Left kidney (tissue), 2 donors: Measurements from ENCODE around the gene RASD1. TPM values are rescaled to one million over a fixed set of nuclear protein-coding genes. Genes with fewer than 3 reads are reported as not detected.

Experiments used
- DNase-seq: peaks from one replicate; pipeline ENCODE4 v3.0.0-alpha.2; 2013
- polyA plus RNA-seq: library from polyadenylated mRNA; unstranded; fragments of 120-200 nt; gene quantifications from one replicate; pipeline ENCODE4 v1.2.1, GENCODE V29; 2013; ENCODE audit not compliant: insufficient read length

The RASD1 gene
- polyA plus RNA-seq, 1 donor = 0.73 TPM

DNA sequence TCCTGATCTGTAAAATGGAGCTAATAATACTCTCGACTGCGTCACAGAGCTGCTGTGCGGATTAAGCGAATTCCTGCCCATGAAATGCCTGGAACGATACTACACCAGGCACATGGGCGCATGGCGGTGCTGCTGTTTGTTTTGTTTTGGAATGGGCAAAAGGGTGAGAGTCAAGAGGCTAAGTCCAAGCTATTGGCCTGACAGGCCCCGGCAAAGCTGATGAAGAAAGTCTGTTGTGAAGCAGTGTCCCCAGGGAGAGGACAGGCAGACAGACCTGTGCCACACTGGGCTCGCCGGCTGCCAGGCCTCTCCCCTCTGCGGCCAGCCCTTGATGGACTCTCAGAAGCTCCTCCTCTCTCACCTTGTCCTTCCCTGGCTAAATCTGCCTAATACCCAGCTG lies 31.3 kb upstream of the RASD1 start:
- DNase-seq = no peak

DNA sequence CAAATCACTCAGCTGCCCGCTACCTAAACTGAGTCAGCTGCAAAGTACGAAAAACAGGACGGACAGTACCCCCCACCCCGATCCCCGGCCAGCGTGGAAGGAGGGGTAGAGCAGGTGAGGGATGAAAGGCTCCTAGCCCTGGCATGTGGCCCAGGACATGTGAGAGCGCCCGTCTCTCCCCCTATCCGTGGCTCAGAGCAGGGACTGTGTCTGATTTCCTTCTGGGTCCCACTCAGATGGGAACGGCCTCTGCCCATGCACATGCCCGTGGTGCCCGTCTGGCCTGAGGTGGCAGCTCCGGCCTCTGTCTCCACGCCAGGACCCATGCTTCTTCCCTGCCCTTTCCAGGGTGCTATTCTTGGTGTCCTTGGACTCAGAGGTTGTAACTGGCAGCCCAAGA lies 30.2 kb upstream of the RASD1 start:
- DNase-seq = no peak

DNA sequence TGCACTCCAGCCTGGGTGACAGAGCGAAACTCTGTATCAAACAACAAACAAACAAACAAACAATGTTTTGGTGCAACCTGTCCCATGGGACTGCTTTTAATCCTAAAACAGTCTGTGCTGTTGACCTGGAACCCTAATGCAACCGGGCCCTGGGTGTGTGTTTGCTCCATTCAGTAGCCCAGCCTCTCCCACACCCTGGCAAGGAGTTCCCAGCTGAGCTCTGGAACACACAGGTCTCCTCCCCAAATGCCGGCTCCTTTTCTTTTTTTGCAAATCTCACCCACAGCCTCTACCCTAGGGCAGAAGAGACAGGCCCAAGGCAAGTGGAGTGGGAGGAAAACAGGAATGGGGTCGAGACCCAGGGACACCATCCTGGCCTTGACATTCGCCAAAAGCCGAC lies 29.8 kb upstream of the RASD1 start:
- DNase-seq = no peak

DNA sequence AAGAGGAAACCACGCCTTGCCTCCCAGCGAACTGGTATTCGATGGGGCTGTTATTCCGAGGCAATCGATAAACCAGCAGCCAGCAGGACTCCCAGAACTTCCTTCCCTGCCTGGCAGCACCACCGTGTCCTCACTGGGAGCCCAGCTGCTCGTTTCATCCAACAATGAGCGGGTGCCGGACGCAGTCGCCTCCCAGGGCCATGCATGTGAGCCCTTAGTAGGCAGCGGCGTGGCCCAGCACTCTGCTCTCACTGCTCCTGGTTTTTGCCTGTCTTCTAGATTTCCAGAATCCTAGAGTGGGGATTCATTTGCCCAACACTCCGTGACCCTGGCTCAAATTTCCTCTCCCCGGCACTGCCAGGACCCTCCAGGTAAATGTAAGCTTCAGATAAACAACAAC lies 29.1 kb upstream of the RASD1 start:
- no peak for DNase-seq

DNA sequence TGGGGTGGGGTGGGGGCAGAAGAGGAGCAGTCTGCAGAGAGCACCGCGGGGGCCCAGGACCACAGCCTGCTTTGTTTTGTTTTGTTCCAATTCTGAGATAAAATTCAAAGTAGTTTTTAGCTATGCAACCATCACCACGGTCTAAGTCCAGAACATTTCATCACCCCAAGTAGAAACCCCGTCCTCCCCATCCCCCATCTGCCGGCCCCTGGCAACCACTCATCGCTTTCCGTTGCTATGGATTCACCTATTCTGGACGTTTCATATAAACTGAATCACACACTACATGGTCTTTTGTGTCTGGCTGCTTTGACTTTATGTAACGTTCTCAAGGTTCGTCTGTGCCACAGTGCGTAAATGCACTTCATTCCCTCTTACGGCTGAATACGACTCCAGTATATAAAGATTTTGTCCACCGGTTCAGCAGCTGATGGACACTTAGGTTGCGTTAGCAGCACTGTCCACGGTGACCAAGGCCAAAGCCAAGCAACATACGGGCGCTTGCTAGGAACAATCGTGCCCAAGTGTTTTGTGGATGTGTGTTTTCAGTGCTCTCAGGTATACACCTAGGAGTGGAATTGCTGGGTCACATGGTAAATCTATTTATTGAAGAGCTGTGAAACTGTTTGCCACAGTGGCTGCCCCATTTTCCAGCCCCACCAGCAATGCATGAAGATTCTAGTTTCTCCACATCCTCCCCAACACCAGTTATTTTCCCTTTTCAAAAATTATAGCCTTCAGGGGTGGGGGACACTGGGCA lies 27.7 kb upstream of the RASD1 start:
- DNase-seq = no peak

DNA sequence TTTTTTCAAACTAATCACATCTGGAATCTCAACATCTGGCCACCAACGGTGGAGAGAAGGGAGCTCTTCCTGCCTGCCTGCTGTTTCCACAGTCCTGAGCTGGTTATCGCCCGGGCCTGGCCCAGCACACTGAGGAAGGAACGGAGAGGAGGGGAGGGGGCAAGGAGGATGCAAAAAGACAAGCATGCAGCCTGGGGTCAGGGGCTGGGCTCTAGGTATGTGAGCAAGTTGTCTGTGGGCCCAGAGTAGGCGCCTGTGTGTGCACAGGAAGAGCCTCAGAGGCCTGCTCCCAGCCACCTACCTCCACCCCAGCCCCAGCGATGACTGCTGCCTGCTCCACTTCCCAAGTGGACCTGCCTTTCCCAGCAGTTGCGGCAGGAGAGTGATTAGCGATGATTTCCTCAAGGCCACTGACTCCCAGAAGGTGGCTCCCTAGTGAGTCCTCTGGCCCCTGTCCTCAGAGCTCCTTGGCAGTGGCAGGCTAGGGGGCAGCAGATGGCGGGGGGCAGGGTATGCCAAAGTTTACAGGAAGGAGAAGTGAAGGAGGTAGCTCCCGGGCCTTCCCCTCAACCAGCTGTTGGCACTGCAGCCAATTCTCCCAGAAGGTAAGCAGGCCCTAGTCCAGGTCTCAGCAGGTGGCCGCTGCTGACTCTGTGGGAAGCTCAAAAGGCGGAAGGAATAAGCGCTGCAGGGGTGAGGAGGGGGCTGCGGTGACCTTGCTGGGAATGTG lies 27.0 kb upstream of the RASD1 start:
- DNase-seq = no peak

DNA sequence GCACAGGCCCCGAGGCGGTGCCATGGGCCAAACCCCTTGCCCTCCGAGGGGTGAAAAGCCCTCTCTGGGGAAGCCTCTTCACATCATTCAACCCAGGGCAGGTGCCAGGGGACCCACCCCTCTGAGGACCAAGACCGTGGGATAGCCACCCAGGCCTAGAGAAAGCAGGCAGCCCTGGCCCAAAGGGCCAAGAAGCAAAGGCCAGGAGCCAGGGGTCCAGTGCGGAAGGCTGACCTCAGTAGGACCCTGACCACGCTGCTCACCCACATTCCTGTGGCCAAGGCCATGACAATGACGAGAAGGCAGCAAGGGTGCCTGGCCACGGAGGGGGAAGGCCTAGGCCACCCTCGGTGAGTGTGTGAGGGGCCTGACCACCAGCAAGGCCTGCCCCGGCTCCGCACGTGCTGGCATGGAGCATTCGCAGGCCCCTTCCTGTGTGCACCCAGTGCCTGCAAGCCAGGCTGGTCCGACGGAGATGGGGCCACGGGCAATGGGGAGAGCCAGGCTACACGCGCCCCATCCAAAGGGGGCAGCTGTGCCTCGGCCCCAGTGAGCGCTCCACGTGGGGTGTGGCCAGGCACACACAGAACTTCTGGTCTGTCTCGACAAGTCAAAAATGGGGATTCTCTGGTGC lies 24.5 kb upstream of the RASD1 start:
- DNase-seq = no peak

DNA sequence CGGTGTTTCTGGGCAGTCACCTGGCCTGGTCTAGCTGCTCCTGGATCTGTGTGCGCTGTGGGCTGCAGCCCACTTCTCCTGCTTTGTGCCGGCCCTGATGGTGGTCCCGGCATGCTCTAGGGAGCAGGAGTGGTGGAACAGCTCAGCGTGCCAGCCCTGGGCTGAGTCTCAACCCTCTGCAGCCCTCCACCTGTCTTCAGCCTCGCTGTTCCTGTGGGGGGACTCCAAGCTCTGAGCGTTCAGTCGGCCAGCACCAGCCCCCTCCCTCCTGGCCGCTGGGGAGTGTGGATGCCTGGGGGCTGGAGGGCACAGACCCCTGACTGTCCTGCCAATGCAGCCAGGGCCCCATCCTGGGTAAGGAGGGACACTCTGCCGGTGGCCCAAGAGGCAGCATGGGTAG lies 23.7 kb upstream of the RASD1 start:
- no peak for DNase-seq

DNA sequence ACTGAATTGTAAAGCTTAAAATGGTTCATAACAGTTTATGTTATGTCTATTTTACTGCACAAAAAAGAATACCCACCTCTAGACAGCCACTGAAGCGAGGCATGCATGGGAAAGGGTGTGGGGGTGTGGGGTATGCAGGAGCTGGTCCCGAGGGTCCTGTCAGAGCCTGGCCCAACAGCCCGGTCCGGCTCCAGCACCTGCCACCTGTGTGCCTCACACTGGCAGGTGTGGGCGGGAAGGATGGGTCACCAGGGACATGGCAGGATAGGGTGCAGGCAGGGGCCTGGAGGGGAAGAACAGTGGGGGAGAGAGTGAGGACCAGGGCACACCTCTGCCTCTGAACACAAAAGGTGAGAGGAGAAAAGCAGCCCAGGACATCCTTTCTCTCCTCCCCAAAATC lies 22.8 kb upstream of the RASD1 start:
- no peak for DNase-seq

DNA sequence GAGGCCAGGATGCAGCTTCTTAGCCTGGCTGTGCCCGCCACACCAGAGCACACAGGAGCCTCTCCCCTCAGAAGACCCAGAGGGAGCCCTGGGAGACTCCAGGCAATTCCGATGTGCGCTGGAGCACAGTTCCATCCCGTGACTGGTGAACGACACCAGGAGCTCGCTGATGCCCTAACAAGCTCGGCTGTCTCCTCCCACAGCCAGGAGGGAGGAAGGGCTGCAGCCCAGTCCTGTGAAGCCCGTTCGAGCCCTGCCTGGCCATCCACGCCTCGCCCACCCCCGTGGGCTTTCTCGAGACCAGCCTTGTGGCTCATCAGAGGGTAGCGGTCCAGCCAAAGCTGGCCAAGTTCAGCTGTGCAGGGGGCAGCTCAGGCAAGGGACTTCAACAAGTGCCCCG lies 21.8 kb upstream of the RASD1 start:
- DNase-seq = peak; percentile 33

DNA sequence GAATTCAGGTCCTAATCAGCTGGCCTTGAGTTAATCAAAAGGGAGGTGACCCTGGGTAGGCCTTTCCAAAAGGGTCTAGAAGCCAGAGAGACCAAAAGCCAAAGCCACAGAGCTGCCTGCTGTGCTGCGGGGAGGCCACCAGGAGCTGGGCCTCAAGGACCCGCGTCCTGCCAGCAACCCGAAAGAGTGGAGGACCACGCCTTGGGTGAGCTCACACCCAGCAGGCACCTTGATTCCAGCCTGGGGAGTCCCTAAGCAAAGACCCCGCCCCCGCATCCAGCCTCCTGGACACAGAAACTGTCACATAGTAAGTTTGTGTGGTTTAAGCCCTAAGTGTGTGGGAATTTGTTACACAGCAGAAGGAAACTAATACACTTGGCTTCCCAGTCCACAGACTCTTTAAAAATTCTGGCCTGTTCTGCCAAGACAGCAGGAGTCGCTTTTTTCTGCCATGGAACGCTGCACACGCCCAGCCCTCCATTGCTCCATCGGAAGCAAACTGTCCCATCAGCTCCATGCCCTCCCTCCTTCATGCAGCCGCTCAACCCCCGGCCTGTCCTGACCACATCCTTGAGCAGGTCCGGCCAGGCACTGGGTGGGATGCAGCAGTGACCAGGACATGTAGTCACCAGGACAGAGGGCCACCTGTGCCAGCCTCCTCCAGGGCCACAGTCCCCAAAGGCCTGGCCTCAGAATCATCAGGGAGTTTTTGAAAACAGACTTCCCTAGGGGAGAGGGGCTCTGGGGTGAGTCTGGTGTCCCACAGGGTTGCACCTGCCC lies 20.9 kb upstream of the RASD1 start:
- DNase-seq = no peak

DNA sequence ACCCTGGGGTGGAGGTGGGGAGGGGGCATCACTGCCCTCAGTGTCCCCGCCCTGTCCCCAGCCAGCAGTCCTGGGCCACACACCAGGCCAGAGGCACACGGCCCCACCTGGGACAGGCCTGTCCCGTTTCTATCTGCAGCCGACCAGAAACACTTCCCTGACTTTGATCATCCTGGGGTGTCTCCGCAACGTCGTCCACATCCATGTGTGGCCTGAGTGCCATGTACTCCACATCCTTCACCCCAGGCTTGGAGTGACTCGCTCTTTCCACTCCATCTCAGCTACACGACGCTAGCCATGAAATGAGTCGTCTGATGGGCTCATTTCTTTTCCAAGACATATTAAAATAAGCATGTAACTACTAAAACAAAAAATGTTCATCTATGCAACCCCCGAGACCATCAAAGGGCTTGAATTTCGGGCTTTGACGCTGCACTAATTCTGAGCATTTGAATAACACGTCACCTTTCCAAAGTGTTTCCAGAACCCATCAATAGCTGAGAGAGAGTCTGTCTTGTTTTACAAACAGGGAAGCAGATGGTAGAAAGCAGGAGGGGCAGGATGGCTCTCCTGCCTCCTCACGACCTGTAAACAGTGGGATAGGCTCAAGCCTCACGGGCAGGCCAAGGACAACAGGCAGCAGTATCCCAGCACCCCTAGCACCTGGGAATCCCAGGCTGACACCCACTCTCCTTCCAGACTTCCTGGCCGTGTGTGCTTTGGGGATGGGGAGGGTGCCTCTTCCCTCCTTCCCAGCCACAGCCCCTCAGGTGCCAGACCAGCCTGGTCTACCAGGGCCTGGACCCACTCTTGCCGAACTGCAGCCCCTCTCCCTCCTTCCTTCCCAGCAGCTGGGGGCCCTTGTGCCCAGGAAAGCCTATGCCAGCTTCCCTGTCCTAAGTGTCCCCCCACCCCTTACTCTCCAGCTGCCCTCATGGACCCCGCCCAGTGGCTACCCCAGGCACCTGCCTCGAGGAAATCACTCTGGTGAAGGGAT lies 20.0 kb upstream of the RASD1 start:
- DNase-seq = no peak

DNA sequence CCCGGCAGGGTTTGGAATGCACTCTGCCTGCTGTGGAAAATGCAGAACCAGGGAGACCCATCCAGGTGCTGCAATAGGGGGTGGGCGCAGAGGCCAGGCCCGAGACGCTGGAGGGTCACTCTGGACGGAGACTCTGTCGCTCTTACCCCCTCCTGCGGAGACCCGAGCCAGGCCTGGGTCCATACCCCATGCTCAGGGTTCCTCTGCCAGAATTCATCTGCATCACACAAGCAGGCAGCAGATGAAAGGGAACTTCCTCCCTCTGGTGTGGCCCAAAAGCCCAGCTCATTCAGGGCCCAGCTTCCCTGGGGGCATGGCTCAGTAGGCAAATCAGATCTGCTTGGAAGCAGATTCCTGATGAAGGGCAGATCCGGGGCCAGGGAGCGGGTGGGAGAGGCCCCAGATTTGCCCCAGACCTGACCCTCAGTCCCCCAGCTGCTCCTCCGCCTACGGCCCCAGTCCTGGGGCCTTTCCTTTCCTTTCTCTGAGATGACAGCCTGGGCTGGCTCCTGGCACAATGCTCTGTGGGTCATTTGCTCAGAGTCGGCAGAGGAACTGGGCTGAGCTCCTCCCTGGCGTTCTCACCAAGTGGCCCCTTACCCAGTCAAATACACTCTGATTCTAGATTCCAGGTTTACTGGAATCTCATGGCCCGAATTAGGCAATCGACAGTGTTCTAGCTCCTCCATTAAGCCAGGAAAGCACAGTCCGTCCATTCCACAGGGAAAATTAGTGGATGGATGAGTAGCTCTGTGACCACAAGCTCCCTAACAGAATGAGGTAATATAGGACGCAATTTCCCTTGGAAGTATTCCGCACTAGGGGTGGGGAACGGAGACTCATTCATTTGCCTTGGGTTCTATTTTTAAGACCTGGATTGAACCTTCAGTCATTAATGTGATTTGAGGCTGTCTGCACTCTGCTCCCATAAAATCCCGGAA lies 19.1 kb upstream of the RASD1 start:
- DNase-seq = no peak

DNA sequence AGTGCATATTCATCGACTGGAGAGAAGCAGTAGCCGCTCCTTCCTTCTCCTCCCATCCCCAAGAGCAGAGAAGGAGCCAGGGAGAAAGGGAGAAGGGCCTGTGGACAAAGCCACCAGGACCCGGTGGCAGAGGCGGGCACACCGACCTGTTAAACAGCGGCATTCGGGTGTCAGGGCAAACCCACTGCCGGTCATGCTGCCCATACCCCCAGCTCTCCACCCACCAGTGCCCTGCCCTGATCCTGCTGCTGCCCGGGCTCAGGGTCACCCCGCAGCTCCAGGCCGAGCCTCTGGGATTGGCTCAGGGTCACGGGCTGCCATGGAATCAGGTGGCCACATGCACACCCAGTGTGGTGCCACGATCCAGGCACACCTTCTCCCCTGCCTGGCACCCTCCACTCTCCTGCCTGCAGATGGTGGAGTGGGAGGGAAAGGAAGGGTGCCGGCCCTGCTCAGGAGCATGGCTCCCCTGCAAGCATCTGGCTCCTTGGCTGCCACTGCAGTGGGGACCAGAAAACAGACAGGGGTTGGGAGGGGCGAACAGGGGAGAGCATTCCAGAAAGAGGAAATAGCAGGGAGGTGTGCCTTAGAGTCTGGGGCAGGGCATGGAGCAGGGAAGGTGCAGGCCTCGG lies 18.3 kb upstream of the RASD1 start:
- DNase-seq = no peak

DNA sequence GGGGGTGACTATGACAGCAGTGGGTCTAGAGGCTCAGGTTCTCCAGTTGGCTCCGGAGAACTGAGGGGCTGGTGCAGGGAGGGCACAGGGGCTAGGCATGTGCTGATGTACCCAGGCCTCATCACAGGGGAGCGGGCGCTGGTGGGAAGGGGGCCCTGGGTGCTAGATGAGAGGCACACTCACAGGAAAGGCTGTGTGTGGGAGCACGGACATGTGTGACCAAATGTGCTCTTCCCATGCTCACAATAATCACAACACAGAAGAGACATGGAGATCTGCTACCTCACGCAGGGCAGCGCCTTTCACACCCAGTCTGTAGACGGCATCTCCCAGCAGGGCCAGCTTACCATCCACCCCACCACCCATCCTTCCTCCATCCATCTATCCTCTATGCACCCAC lies 17.4 kb upstream of the RASD1 start:
- no peak for DNase-seq

DNA sequence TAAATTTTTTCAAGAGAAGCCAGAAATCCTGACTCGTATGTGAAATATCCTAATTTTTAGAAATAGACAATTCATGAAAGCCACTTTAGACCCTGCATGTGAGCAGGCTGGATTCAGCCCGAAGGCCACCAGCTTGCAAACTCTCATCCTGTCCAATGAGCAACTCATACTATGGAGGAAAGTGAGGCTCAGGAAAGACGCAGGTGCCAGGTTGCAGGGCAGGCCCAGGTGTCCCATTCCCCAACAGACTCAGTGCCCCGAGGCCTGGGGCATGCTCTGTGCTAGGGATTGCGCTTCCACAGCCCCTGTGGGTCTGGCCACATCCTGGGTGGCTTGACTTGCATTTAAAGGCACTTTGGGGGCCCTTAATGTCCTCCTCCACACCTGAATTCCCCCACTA lies 16.7 kb upstream of the RASD1 start:
- DNase-seq = no peak

DNA sequence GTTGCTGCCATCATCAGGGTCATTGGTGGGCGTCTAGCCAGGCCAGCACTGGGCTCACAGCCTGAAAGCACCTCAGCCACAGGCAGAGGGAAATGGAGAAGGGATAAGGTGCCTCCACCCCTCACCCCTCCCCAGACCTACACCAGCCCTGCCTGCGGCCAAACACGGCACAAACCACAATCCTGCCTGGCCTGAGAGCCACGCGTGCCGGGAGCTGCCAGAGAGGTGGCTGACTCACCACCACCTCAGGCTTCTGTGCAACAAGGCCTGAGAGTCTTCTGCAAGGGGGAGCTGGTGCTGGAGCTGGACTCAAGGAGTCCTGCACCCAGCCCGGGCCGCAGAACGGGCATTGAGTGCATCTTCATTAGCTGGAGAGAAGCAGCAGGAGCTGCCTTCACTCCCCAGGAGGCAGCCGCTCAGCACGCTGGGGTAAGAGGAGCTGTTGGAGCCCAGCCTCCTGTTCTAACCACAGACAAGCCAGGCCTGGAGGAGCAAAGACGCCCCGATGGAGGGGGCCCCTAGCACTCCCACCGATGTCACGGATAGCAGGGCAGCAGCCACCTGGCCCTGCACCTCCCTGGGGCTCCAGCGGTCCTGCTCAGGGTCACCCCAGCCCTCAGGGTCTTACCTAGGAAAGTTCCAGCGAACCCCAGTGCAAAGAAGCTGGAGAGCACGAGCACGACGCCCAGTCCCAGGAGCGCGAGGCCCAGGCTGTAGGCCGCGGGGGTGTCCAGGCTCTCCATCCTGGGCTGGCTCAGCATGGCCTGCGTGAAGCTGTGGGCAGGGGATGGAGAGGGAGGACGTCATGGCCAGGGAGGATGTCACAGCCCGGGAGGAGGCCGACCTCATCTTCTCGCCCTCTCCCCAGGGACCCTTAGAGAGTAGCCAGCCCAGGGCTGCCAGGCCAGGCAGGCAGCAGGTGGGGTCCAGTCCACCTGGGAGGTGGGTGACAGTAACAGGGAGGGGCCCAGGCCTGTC lies 16.0 kb upstream of the RASD1 start:
- DNase-seq = no peak

DNA sequence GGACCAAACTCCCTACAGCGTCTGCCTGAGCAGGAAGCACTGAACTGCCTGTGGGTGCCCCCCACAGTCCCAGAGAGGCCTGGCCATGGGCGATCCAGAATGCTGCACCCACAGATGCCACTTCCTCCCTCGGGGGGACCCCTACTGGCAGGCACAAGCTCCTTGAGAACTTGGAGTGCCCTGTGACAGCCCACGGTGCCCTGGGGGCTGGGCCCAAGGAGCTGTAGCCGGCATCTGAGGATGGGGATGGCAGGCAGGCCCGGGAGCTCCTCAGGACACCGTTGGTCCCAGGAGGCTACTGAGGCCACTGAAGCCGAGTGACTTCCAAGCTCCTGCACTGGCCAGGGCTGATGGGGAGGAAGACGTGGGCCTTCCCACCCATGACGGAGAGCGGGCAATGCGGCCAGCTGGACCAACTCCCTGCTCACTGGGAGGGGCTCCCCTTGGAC lies 15.1 kb upstream of the RASD1 start:
- DNase-seq = no peak
